GM21381 (cell line): Measurements from ENCODE around the gene KLHL29.

Source experiments
- ATAC-seq: cut with Tn5 transposase; IDR thresholded peaks from one replicate; pipeline ENCODE4 v1.9.1; 2021; ENCODE audit warnings: mild to moderate bottlenecking, moderate library complexity; ENCODE audit not compliant: unreplicated experiment

The KLHL29 gene

DNA sequence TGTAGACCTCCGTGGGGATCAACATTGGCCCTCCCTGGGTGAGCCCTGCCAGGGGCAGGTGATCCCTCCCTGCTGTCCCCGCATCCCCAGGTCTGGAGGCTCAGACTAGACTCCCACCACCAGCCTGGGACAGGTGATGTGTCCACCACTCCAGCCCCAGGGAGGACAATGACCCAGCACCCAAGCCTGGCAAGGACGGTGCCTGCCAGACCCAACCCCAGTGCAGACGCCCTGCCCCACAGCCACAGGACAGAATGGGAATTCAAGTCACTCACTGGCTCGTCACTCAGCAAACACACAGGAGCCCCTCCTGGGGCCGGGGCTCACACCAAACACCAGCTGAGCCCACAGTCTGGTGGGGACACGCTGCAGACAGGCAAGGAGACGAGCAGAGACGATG lies 302.2 kb downstream of the KLHL29 start:
- ATAC-seq: no peak

DNA sequence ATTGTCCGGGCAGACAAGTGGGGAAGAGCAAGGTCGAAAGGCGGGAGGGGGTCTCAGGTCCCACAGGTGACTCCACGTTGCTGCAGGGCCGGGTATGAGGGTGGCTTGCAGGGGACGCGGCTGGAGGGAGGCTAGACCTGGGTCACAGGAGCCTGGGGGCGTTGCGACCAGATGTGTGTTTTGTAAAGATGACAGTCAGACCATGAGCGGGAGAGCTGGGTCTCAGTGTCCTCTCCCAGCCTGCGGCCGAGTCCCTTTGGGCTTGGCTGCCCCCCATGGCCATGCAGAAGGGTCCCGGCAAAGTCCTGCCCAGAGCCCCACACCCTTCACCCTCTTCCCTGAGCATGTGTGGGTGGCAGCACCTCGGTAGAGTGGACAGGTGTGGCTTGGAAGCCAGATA lies 302.7 kb downstream of the KLHL29 start:
- ATAC-seq: no peak

DNA sequence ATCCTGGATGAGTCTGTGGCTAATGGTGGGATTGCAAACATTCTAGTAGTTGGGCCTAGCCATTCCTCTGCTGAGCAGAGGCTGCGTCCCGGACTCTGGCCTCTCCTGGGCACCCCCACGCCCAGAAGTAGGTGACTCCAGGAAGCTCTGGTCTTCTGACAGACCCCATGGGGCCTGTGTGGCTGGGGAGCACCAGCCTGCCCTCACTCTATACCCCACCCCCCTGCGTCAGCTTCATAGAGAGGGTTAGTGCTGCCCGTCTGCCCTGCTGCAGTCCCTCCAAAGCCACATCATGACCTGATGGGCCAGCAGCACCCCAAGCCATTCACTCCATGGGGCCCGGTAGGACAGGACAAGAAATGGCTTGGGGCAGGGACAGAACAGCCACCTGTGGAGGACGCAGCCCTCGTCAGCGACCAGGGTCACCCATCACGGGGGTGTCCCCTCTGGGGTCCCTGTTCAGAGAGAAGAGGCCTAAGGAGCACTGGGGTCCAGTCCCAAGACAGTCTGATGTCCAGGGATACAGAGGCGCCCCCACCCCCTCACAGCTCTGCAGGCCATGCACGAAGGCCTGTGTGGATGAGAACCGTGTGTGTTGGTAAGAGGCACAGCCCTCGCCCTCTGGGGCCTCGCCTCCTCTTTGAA lies 303.6 kb downstream of the KLHL29 start:
- no peak for ATAC-seq

DNA sequence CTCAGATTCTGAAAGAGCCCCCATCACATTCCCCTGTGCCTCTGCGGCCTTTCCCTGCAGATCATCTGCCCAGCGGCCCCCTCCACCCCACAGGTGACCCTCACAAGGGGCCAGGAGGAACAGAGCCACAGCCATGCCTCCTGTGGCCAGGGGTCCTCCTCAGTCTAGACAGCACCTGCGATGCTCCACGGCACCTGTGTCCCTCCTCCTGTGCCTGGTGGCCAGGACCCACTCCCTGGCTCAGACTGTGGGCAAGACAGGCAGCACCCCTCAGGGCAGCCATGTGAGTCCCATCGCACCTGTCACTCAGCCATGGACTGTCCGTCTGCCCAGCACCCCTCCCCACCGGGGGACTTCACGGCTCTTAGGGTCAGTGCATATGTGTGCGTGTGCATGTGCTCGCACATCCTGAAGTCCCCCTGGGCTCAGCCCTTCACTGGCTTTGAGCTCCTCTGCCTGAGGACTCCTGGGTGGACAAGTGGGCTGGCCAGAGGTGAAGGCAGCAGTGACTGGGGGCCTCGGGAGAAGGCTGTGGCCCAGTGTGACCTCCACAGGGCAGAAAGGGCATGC lies 304.2 kb downstream of the KLHL29 start:
- no peak for ATAC-seq

DNA sequence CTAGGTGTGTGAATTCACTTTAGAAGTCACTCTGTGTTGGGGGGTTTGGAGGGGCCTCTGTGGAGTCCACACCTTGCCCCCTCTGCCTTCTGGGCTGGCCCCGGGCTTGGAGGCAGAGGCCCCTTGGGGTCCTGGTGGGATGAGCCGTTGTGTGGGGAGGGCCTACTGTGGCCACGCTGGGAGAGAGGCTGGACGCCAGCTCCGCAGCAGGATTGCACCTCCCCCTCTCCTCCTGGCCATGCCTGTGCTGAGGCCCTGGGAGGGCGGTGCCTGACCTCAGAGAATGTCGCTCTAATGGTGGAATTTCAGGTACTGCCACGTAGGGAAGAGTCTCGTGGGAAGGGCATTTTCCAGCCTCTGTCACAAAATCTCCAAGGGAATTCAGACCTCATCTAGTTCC lies 304.9 kb downstream of the KLHL29 start:
- no peak for ATAC-seq

DNA sequence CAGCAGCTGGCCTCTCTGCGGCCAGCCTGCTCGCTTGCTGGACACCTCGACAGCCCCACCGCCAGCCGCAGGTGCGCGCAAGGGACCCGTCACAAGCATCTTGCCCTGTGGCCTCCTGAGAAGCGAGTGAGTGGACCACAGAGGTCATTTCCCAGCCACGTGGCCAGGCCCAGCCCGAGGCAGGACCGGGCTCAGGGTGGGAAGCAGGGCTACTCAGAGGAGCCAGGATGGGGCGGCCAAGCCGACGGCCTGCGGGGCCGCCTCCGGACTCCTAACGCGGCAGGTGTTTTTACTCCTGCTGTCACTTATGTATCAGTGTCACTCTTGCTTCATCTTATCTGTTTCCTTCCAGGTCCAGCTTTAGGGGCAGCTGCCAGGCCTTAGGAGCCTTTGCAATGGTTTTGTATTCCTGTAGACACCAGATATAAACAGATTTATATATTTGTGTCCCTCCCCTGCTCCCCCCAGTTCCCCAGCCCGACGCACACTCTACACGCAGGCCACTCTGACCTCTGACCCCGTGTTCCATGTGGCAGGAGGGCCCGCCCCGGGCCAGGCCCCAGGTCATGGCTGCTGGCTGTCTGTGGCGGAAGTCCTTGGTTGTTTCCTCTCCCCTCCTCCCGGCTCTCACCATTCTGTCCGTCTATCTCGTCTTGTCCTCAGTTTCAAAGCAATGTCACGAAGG lies 305.6 kb downstream of the KLHL29 start:
- no peak for ATAC-seq

DNA sequence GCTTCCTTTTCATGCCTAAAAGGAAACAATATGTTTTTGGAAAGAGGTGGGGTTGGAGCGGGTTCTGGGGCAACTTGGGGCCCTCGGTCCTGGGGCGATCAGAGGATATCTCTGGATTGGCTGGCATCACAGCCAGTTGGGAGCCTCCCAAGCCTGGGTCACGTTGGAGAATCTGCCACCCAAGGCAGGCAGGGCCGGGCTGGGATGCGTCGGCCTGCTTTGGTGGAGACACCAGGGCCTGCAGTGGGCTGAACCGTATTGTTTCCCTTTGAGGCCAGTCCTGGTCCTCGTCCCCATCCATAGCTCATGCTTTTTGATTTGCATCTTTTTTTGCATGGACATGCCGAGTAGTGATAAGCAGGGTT lies 306.1 kb downstream of the KLHL29 start:
- no peak for ATAC-seq

DNA sequence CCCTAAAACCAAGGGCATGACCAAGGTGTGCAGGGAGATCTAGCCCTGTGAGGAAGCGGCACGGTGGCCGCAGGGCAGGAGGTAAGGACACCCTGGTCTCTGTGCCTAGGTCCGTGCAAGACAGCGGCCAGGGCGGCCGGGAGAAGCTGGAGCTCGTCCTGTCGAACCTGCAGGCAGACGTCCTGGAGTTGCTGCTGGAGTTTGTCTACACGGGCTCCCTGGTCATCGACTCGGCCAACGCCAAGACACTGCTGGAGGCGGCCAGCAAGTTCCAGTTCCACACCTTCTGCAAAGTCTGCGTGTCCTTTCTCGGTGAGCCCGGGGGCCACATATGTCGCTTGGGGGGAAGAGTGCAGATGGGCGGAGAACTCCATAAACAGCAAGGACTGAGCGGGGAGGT lies 306.6 kb downstream of the KLHL29 start:
- ATAC-seq: no peak

DNA sequence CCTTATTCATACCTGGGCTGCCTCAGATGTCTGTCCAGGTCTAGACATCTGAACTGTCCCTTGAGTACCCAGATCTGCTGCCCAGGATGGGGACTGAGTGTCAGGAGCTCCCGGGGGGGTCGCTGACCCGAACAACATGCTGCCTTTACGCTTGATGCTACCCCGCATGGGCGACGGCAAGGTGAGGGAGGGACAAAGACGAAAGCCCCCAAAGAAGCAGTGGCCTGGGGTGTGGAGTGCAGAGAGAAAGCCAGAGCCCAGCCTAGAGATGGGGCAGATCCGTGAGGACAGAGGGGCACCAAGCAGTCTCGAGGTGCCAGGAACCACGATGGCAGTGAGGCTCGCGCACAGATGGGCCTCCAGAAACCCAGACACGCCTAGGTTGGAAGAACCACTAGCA lies 307.3 kb downstream of the KLHL29 start:
- no peak for ATAC-seq

DNA sequence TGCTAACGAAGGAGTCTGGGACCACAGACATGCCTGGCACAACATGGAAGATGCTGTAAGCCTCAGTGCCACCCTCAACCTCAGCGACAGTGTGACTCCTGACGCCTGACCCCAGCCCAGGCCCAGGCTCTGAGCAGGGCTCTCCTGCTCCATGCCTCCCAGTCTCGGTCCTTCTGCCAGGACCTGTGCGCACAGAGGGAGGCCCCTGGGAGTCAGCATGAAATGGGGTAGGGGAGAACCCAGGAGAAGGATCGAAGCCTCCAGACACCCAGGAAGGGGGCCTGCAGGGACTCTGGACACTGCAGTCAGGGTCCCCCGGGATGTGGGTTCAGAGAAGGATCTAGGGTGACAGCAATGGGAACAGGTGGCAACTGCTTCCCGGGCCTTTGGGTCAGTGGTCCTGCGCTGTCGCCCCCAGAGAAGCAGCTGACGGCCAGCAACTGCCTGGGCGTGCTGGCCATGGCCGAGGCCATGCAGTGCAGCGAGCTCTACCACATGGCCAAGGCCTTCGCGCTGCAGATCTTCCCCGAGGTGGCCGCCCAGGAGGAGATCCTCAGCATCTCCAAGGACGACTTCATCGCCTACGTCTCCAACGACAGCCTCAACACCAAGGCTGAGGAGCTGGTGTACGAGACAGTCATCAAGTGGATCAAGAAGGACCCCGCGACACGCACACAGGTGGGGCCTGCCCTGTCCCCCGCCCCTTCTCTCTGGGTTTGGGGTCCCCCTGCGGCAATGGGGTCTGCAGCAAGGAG lies 308.0 kb downstream of the KLHL29 start:
- ATAC-seq: no peak

DNA sequence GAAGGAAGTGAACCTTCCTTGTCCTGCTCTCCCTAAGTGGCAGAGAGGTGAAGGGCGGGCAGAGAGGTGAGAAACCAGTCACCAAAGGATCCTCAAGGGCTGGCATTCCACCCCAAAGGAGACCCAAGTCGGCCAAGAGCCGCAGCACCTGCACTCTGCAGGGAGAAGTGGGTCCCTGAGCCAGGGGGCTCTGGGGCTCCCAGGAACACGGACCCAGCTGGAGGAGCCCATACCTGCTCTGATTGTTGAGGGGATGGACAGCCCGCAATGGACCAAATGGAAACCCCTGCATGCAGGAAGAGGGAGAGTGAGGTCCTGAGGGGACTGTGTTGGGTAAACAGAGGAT lies 308.6 kb downstream of the KLHL29 start:
- no peak for ATAC-seq

DNA sequence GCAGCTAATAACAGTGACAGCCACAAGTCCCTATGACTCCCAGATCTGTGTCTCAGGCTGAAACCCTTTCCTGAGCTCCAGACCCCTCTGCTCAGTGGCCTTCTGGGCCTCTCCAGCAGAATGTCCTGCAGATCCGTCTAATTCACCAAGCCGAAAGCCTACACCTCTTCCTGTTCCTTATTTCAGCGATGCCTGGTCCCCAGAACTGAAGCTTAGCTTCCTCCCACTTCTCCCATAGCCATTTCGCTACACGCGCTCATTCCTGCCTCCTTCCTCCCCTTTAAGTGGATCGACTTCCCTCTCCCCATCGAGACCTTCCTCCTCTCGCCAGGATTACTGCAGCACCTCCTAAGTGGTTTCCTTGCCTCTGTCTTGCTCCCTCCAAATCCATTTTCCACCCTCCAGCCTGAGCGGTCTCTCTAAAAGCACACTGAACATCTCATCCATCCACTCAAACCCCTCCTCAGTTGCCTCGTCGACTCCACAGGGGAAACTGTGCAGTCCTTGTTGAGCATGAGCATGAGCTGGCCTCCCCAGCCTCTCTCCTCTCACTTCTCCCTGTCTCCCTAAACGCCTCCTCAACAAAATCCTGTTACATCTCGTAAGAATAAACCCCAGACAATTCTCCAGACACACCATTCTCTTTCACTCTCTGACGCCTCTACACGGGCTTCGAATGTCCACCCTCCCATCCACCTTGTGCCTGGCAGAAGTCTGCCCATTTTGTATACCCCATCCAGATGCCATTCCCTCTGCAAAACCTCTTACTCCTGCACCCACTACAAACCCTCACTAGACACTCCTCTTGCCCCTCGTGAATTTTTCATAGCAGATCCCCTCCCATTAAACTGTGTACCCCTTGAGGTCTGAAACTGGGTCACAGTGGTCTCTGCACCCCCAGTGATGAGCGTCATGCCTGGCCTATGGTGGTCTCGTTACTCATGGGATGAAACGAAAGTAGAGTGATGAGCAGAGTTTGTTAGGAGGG lies 309.4 kb downstream of the KLHL29 start:
- ATAC-seq: no peak

DNA sequence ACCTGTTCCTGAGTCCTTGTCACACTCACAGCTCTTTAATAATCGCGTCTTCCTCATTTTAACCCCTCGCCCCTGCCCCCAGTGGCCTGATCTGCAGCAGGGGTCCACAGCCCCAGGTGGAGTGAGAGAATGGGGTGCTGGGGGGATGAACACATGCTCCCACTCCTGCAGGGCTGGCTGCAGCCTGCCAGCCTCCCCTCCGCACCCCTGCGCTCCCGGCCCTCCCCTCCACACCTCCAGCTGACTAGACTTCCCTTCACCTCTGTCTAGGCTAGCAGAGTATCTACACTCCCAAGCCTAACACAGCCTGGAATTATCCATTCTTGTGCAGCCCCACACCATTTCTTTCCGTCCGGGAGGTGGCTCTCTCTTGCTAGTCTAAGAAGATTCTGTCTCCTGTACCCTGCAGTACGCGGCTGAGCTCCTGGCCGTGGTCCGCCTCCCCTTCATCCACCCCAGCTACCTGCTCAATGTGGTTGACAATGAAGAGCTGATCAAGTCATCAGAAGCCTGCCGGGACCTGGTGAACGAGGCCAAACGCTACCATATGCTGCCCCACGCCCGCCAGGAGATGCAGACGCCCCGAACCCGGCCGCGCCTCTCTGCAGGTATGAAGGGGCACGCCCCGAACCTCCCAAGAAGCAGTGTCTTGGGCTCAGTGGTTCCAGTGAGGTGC lies 310.4 kb downstream of the KLHL29 start:
- no peak for ATAC-seq

DNA sequence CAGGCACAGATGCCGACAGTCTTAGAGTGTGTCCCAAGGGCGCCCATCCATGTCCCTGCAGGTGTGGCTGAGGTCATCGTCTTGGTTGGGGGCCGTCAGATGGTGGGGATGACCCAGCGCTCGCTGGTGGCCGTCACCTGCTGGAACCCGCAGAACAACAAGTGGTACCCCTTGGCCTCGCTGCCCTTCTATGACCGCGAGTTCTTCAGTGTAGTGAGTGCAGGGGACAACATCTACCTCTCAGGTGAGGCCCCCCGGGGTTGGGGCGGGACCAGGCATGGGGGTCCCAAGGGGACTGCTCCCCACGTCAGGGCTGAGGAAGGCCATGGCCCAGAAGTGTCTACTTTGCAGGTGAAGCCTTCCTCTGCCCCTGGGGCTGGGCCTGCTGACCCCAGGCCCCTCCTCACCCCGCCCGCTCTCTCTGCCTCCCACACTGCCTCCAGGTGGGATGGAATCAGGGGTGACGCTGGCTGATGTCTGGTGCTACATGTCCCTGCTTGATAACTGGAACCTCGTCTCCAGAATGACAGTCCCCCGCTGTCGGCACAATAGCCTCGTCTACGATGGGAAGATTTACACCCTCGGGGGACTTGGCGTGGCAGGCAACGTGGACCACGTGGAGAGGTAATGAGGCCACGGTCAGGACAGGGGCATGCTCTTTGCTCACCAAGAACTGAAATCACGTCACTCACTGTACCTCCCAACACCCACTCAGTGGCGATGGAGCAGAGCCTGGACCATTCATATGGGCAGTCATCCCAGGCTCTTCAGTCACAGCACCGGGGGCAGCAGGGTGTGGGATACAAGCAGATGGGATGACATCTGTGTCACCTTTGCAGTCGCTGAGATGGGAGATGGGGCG lies 311.1 kb downstream of the KLHL29 start:
- ATAC-seq: no peak

DNA sequence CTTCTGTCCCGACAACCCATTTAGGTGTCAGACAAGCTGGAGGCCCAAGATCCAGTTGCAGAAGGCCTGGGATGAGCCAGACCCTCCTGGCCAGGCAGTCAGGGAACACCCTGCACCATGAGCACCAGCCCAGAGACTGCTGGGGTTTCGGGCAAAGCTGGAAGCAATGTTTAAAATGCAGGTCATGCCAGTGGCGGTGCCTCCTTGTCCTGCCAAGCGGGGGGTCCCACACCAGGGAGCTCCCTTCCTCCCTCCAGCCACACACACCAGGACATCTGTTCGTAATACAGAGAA lies 311.7 kb downstream of the KLHL29 start:
- no peak for ATAC-seq

DNA sequence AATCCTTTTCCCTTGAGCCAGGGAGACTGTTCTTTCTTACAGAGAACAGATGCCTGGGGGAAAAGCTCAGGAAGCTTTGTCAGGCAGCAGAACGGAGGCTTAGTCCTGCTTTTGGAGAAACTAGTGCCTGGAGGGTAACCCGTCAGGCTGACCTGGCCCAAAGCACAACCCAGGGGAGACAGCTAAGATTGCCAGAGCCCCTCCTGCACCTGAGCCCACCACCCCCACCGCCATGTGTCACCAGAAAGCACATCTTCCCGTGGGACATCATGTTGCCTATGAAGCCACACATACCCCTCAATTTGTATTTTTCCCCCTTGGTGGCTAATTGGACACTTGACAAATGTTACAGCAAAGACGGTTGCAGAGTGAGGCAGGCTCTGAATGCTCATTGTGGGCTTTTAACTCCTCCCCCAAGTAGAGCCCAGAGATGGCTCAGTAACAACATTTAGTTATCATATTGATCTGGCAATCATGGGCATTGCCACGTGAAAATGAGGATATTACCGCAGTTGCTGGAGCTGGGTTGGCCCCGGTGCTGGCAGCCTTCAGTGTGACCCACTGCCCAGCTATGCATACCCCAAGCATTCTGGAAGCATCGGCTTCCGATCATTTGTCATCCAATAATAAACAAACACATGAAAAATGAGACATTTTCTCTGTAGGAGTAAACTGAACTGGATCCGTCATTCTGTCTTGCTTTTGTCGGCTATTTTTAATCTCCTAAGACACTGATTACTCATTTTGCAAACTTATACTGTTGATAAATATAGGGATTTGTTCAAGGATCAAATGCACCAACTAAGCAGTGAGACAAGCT lies 312.5 kb downstream of the KLHL29 start:
- no peak for ATAC-seq

DNA sequence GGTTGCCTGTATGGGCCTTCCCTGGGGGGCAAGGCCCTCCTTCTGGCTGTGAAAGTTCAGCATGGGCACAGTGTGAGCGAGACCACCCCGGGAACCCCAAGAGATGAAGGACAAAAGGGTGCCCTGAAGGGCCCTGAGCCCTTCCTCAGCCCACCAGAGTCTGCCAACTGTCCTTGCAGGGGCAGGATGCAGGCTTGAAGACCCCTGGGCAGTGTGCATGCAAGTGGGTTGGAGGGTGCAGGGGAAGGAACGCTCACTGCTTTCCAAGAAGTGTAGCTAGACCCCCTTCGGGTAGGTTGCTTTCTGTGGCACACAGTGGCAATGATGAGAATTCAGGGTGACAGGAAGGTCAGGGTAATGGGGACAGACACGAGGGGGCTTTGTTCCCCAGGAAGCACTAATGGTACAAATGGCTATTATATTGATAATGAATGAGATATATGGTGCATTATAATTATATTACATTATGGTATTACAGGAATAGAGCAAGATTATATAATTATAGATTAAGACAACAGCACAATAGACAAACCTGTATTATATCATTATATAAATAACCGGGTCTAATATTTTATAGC lies 313.2 kb downstream of the KLHL29 start:
- ATAC-seq: no peak
